Keratinocyte (primary cell): ENCODE results near the gene MS4A15. TPM values are rescaled to one million over a fixed set of nuclear protein-coding genes. Genes with fewer than 3 reads are reported as not detected.

Experiments used
- DNase-seq: peaks from one replicate; pipeline ENCODE4 v3.0.0-alpha.2; 2011; ENCODE audit warnings: low read depth, missing footprints, low spot score
- FAIRE-seq: peaks from 2 replicates; lab custom pipeline; 2011; peaks lifted over from hg19 to GRCh38; lab: Jason Lieb, UNC
- H2AFZ ChIP-seq: 2 replicates; pipeline ENCODE4 v1.6.0; 2012; ENCODE audit warnings: low read length, control low read depth, inconsistent platforms; ENCODE audit not compliant: control insufficient read depth
- H3K27ac ChIP-seq: 2 replicates; pipeline ENCODE4 v1.5.1; 2011; ENCODE audit warnings: low read length; ENCODE audit not compliant: control insufficient read depth, insufficient read depth
- H3K27me3 ChIP-seq: 3 replicates; pipeline ENCODE4 v1.6.0; 2011; ENCODE audit warnings: low read length; ENCODE audit not compliant: control insufficient read depth, insufficient read depth; ENCODE audit errors: extremely low read depth
- H3K36me3 ChIP-seq, 2 experiments: 2 replicates in 1 of 2; 3 replicates in 1 of 2; pipeline ENCODE4 v1.5.1; 2011; ENCODE audit warnings: low read length in 2 of 2, mild to moderate bottlenecking in 1 of 2; ENCODE audit not compliant: control insufficient read depth in 2 of 2, insufficient read depth in 2 of 2; ENCODE audit errors: extremely low read depth in 1 of 2
- H3K4me1 ChIP-seq: 3 replicates; pipeline ENCODE4 v1.5.1; 2011; ENCODE audit warnings: low read length; ENCODE audit not compliant: control insufficient read depth, insufficient read depth; ENCODE audit errors: extremely low read depth
- H3K4me2 ChIP-seq: 3 replicates; pipeline ENCODE4 v1.6.0; 2011; ENCODE audit warnings: low read depth, low read length; ENCODE audit not compliant: control insufficient read depth, insufficient read depth; ENCODE audit errors: extremely low read depth
- H3K4me3 ChIP-seq, 3 experiments: fragments of 200-600 bp in 1 of 3; sonication (generic) in 1 of 3; 2 replicates in 2 of 3; 3 replicates in 1 of 3; pipeline ENCODE4 v1.5.1; 2011 to 2016; ENCODE audit warnings: low read length in 3 of 3, mild to moderate bottlenecking in 3 of 3, control low read depth in 2 of 3, inconsistent platforms in 1 of 3, low read depth in 1 of 3, mixed read lengths in 1 of 3, mixed run types in 1 of 3, moderate library complexity in 1 of 3; ENCODE audit not compliant: control insufficient read depth in 2 of 3, insufficient read depth in 2 of 3; ENCODE audit errors: extremely low read depth in 1 of 3
- H3K79me2 ChIP-seq: 2 replicates; pipeline ENCODE4 v1.6.0; 2012; ENCODE audit warnings: low read length; ENCODE audit not compliant: control insufficient read depth, insufficient read depth
- H3K9ac ChIP-seq: 3 replicates; pipeline ENCODE4 v1.6.0; 2011; ENCODE audit warnings: low read length; ENCODE audit not compliant: control insufficient read depth, insufficient read depth; ENCODE audit errors: extremely low read depth
- H3K9me1 ChIP-seq: 3 replicates; pipeline ENCODE4 v1.6.0; 2011; ENCODE audit warnings: low read length; ENCODE audit not compliant: control insufficient read depth, insufficient read depth; ENCODE audit errors: extremely low read depth
- H3K9me3 ChIP-seq: 2 replicates; pipeline ENCODE4 v1.5.1; 2012; ENCODE audit warnings: low read depth, low read length; ENCODE audit not compliant: control insufficient read depth
- H4K20me1 ChIP-seq: 3 replicates; pipeline ENCODE4 v1.6.0; 2011; ENCODE audit warnings: low read length; ENCODE audit not compliant: control insufficient read depth, insufficient read depth; ENCODE audit errors: extremely low read depth
- CTCF ChIP-seq, 3 experiments: IDR thresholded peaks in 1 of 3; conservative IDR thresholded peaks in 1 of 3; optimal IDR thresholded peaks in 1 of 3; 2 replicates in 2 of 3; 3 replicates in 1 of 3; pipeline versions ENCODE3 to v1.5.1; 2011; ENCODE audit warnings: low read length in 3 of 3, mild to moderate bottlenecking in 3 of 3, moderate library complexity in 2 of 3, control low read depth in 1 of 3, inconsistent platforms in 1 of 3; ENCODE audit not compliant: insufficient read depth in 2 of 3; ENCODE audit errors: extremely low read depth in 1 of 3
- EZH2 ChIP-seq: IDR thresholded peaks from one replicate; pipeline ENCODE4 v1.6.1; 2012; ENCODE audit warnings: inconsistent platforms, mild to moderate bottlenecking, low read length, moderate library complexity
- dilution Hi-C: fragments of 300-500 bp; cut with MboI; formaldehyde crosslinking; loops from one replicate; pipeline ENCODE4 v1.7.0; 2020; ENCODE audit warnings: low sequenced_read_pairs; ENCODE audit not compliant: extremely low pct_ligation_motif_present
- polyA plus RNA-seq, 5 experiments: library from polyadenylated mRNA; depleted of rRNA in 3 of 5; stranded (reverse) in 3 of 5; stranded (forward) in 1 of 5; unstranded in 1 of 5; fragments of >200 nt; gene quantifications; 1 replicate in 1 of 5; 2 replicates in 3 of 5; 3 replicates in 1 of 5; pipeline versions ENCODE4 v1.2.1 to v1.2.3, GENCODE V29; 2011 to 2012; ENCODE audit warnings: missing spikeins in 2 of 5, low read depth in 1 of 5, low replicate concordance in 1 of 5

MS4A15 gene
- polyA plus RNA-seq, 1 donor (not counting 4 experiments of a cell fraction or from before 2014, with no cell fraction given), result 0.03 TPM

GRCh38 chr11:60764879-60765278 lies 8.2 kb downstream of the MS4A15 start:
- FAIRE-seq (no peak), DNase-seq (no peak)
- Histone ChIP-seq H3K79me2 (no peaks in the 10 kb centered on the region), H3K27me3 (no peaks in the 10 kb centered on the region), H3K4me3 (no peak overlapping the region), H3K36me3 (no peaks in the 10 kb centered on the region), H3K9me1 (peaks cover 3% of the 10 kb centered on the region), H3K9me3 (no peaks in the 10 kb centered on the region), H3K4me2 (no peak overlapping the region), H3K4me1 (peaks cover 8% of the 10 kb centered on the region), H2AFZ (no peak overlapping the region), H3K27ac (no peak overlapping the region), H3K9ac (no peak overlapping the region), H4K20me1 (no peaks in the 10 kb centered on the region)
- TF ChIP-seq CTCF (optimal IDR thresholded peaks at IDR 0.05 in 1 of 3, IDR thresholded peaks at IDR 0.05 in 1 of 3, conservative IDR thresholded peaks at IDR 0.05 in 1 of 3; ENCODE audit: extremely low read depth in 1 of 3, insufficient read depth in 2 of 3, low read length in 3 of 3) (no peak), EZH2 (no peak)
- dilution Hi-C loops, result no loop called here

GRCh38 chr11:60765355-60765754 lies 8.7 kb downstream of the MS4A15 start:
- Histone ChIP-seq H2AFZ (no peak overlapping the region), H3K4me3 (no peak overlapping the region), H4K20me1 (no peaks in the 10 kb centered on the region), H3K9me1 (peaks cover 3% of the 10 kb centered on the region), H3K9ac (no peak overlapping the region), H3K4me2 (no peak overlapping the region), H3K36me3 (no peaks in the 10 kb centered on the region), H3K27me3 (no peaks in the 10 kb centered on the region), H3K27ac (no peak overlapping the region), H3K79me2 (no peaks in the 10 kb centered on the region), H3K9me3 (no peaks in the 10 kb centered on the region), H3K4me1 (peaks cover 8% of the 10 kb centered on the region)
- dilution Hi-C loops, result no loop called here
- TF ChIP-seq CTCF (optimal IDR thresholded peaks at IDR 0.05 in 1 of 3, IDR thresholded peaks at IDR 0.05 in 1 of 3, conservative IDR thresholded peaks at IDR 0.05 in 1 of 3; ENCODE audit: extremely low read depth in 1 of 3, insufficient read depth in 2 of 3, low read length in 3 of 3) (no peak), EZH2 (no peak)
- DNase-seq, result no peak
- no peak for FAIRE-seq
